Type B pancreatic cell (in vitro differentiated cells): Measurements from ENCODE around the gene CELF4. TPM values are rescaled to one million over a fixed set of nuclear protein-coding genes. Genes with fewer than 3 reads are reported as not detected.

Experiments
- DNase-seq: peaks from one replicate; pipeline ENCODE4 v3.0.0; 2021; ENCODE audit warnings: mixed read lengths; ENCODE audit not compliant: unreplicated experiment; ENCODE audit errors: extremely low spot score
- H3K27ac Mint-ChIP-seq: 2 replicates; pipeline ENCODE4 v1.8.0; 2021; ENCODE audit warnings: mild to moderate bottlenecking, mixed read lengths
- H3K27me3 Mint-ChIP-seq: 2 replicates; pipeline ENCODE4 v1.8.0; 2021; ENCODE audit warnings: mixed read lengths
- H3K36me3 Mint-ChIP-seq: 2 replicates; pipeline ENCODE4 v1.8.0; 2021; ENCODE audit warnings: mixed read lengths
- H3K4me1 Mint-ChIP-seq: one replicate; pipeline ENCODE4 v1.8.0; 2021; ENCODE audit warnings: mixed read lengths; ENCODE audit not compliant: unreplicated experiment
- H3K4me3 Mint-ChIP-seq: 2 replicates; pipeline ENCODE4 v1.8.0; 2021; ENCODE audit warnings: mild to moderate bottlenecking, mixed read lengths
- H3K9me3 Mint-ChIP-seq: 2 replicates; pipeline ENCODE4 v1.8.0; 2021; ENCODE audit warnings: mixed read lengths
- CTCF ChIP-seq: fragments of 200-600 bp; sonication (generic); conservative IDR thresholded peaks from 2 replicates; pipeline ENCODE4 v1.5.0; 2021; ENCODE audit warnings: antibody characterized with exemption, mild to moderate bottlenecking
- total RNA-seq: library from RNA; stranded (reverse); gene quantifications from 2 replicates; pipeline ENCODE4 v1.2.1, GENCODE V29; 2021; ENCODE audit warnings: low replicate concordance

The CELF4 gene
- total RNA-seq, 1 donor from 2014 or later: 9.2 TPM

- no peak overlapping the region for H3K4me3 Mint-ChIP-seq
- H3K27me3 Mint-ChIP-seq: peaks cover 34% of the 10 kb centered on the region
- H3K9me3 Mint-ChIP-seq: no peaks in the 10 kb centered on the region
- no peak overlapping the region for H3K27ac Mint-ChIP-seq
- no peaks in the 10 kb centered on the region for H3K36me3 Mint-ChIP-seq
- TF ChIP-seq CTCF: no peak
- DNase-seq: no peak
- H3K4me1 Mint-ChIP-seq: peaks cover 11% of the 10 kb centered on the region
Measured at GRCh38 chr18:37547196-37547827, 18.3 kb downstream of the CELF4 start.

GRCh38 chr18:37546651-37547050 is 18.9 kb downstream of the CELF4 start:
- no peak for DNase-seq
- Mint-ChIP-seq H3K27me3 (peaks cover 32% of the 10 kb centered on the region), H3K9me3 (no peaks in the 10 kb centered on the region), H3K4me1 (peaks cover 11% of the 10 kb centered on the region), H3K36me3 (no peaks in the 10 kb centered on the region), H3K27ac (no peak overlapping the region), H3K4me3 (no peak overlapping the region)
- no peak for TF ChIP-seq CTCF

- H3K27ac Mint-ChIP-seq: no peak overlapping the region
- H3K4me1 Mint-ChIP-seq: peaks cover 11% of the 10 kb centered on the region
- H3K27me3 Mint-ChIP-seq: peaks cover 35% of the 10 kb centered on the region
- H3K9me3 Mint-ChIP-seq: no peaks in the 10 kb centered on the region
- no peak for TF ChIP-seq CTCF
- no peak overlapping the region for H3K4me3 Mint-ChIP-seq
- no peak for DNase-seq
- no peaks in the 10 kb centered on the region for H3K36me3 Mint-ChIP-seq
Measured at GRCh38 chr18:37546272-37546537, 19.4 kb downstream of the CELF4 start.

GRCh38 chr18:37545461-37546271 is 19.9 kb downstream of the CELF4 start:
- Mint-ChIP-seq H3K27me3 (peaks cover 40% of the 10 kb centered on the region), H3K9me3 (no peaks in the 10 kb centered on the region), H3K27ac (no peak overlapping the region), H3K4me3 (no peak overlapping the region), H3K4me1 (peaks cover 11% of the 10 kb centered on the region), H3K36me3 (no peaks in the 10 kb centered on the region)
- no peak for DNase-seq
- no peak for TF ChIP-seq CTCF

GRCh38 chr18:37544713-37545112 is 20.9 kb downstream of the CELF4 start:
- TF ChIP-seq CTCF: no peak
- no peak overlapping the region for H3K4me3 Mint-ChIP-seq
- peaks cover 47% of the 10 kb centered on the region for H3K27me3 Mint-ChIP-seq
- peaks cover 11% of the 10 kb centered on the region for H3K4me1 Mint-ChIP-seq
- no peaks in the 10 kb centered on the region for H3K36me3 Mint-ChIP-seq
- no peak for DNase-seq
- no peaks in the 10 kb centered on the region for H3K9me3 Mint-ChIP-seq
- no peak overlapping the region for H3K27ac Mint-ChIP-seq
